ENCODE data around the gene ICAM3.

ICAM3 gene

GRCh38 chr19:10344780-10345179, 5.4 kb upstream of the ICAM3 start:
- Histone ChIP-seq H3K79me2 (ENCODE audit: insufficient read depth, low read length) (no peaks in the 10 kb centered on the region), H3K27me3 (ENCODE audit: low read length) (no peaks in the 10 kb centered on the region), H3K9me2 (replicated peaks; ENCODE audit: insufficient read depth, low read length) (no peaks in the 10 kb centered on the region), H3K9ac (ENCODE audit: low read length) (no peak overlapping the region), H4K20me1 (ENCODE audit: low read depth, low read length) (no peaks in the 10 kb centered on the region), H3K36me3 (ENCODE audit: low read length) (no peaks in the 10 kb centered on the region), H3K4me3 (ENCODE audit: insufficient read depth, low read length, poor library complexity, severe bottlenecking) (no peak overlapping the region), H3K4me2 (ENCODE audit: low read depth, low read length, poor library complexity, severe bottlenecking) (no peak overlapping the region), H3F3A (ENCODE audit: insufficient read depth) (0 out of 2 replicates have a peak, but pooled peaks cover 4% of the 10 kb centered on the region), H3K27ac (ENCODE audit: low read depth, low read length) (no peak overlapping the region), H3K9me3 (ENCODE audit: insufficient read depth, low read length) (no peaks in the 10 kb centered on the region), H2AFZ (ENCODE audit: low read depth, low read length, severe bottlenecking) (no peak overlapping the region)
- TF ChIP-seq CTCF (IDR thresholded peaks at IDR 0.05; ENCODE audit: insufficient read depth, low read length, poor library complexity, severe bottlenecking) (no peak), EZH2phosphoT487 (conservative IDR thresholded peaks at IDR 0.05; ENCODE audit: low read length) (no peak)

- H3K27me3 ChIP-seq (ENCODE audit: low read length), result no peaks in the 10 kb centered on the region
- H3K36me3 ChIP-seq (ENCODE audit: low read length), result no peaks in the 10 kb centered on the region
- no peaks in the 10 kb centered on the region for H3K9me3 ChIP-seq (ENCODE audit: insufficient read depth, low read length)
- no peaks in the 10 kb centered on the region for H4K20me1 ChIP-seq (ENCODE audit: low read depth, low read length)
- no peak overlapping the region for H2AFZ ChIP-seq (ENCODE audit: low read depth, low read length, severe bottlenecking)
- H3K4me2 ChIP-seq (ENCODE audit: low read depth, low read length, poor library complexity, severe bottlenecking), result no peak overlapping the region
- no peaks in the 10 kb centered on the region for H3K79me2 ChIP-seq (ENCODE audit: insufficient read depth, low read length)
- H3K9me2 ChIP-seq (replicated peaks; ENCODE audit: insufficient read depth, low read length), result no peaks in the 10 kb centered on the region
- H3F3A ChIP-seq (ENCODE audit: insufficient read depth), result 0 out of 2 replicates have a peak, but pooled peaks cover 4% of the 10 kb centered on the region
- no peak overlapping the region for H3K9ac ChIP-seq (ENCODE audit: low read length)
- H3K27ac ChIP-seq (ENCODE audit: low read depth, low read length), result no peak overlapping the region
- no peak for TF ChIP-seq CTCF (IDR thresholded peaks at IDR 0.05; ENCODE audit: insufficient read depth, low read length, poor library complexity, severe bottlenecking)
- TF ChIP-seq EZH2phosphoT487 (conservative IDR thresholded peaks at IDR 0.05; ENCODE audit: low read length), result no peak
- H3K4me3 ChIP-seq (ENCODE audit: insufficient read depth, low read length, poor library complexity, severe bottlenecking), result no peak overlapping the region
Observed at GRCh38 chr19:10343495-10343894, 4.1 kb upstream of the ICAM3 start.

- H3K9me2 ChIP-seq (replicated peaks; ENCODE audit: insufficient read depth, low read length), result no peaks in the 10 kb centered on the region
- H3K27me3 ChIP-seq (ENCODE audit: low read length), result no peaks in the 10 kb centered on the region
- no peaks in the 10 kb centered on the region for H3K36me3 ChIP-seq (ENCODE audit: low read length)
- H3K79me2 ChIP-seq (ENCODE audit: insufficient read depth, low read length), result no peaks in the 10 kb centered on the region
- no peaks in the 10 kb centered on the region for H4K20me1 ChIP-seq (ENCODE audit: low read depth, low read length)
- H3K4me3 ChIP-seq (ENCODE audit: insufficient read depth, low read length, poor library complexity, severe bottlenecking), result no peak overlapping the region
- TF ChIP-seq CTCF (IDR thresholded peaks at IDR 0.05; ENCODE audit: insufficient read depth, low read length, poor library complexity, severe bottlenecking), result no peak
- no peak for TF ChIP-seq EZH2phosphoT487 (conservative IDR thresholded peaks at IDR 0.05; ENCODE audit: low read length)
- peak overlapping the region; percentile 86 for H2AFZ ChIP-seq (ENCODE audit: low read depth, low read length, severe bottlenecking)
- peak overlapping the region; percentile 75 for H3K4me2 ChIP-seq (ENCODE audit: low read depth, low read length, poor library complexity, severe bottlenecking)
- H3K9me3 ChIP-seq (ENCODE audit: insufficient read depth, low read length), result no peaks in the 10 kb centered on the region
- no peaks in the 10 kb centered on the region for H3F3A ChIP-seq (ENCODE audit: insufficient read depth)
- peak overlapping the region; percentile 68 for H3K9ac ChIP-seq (ENCODE audit: low read length)
- peak overlapping the region; percentile 12; the same call in 1 of the 2 replicates for H3K27ac ChIP-seq (ENCODE audit: low read depth, low read length)
Observed at GRCh38 chr19:10339977-10340376, 553 bp upstream of the ICAM3 start.

All from SU-DHL-6 (cell line).